ENCODE results near the gene PNPLA1.

The PNPLA1 gene

GRCh38 chr6:36269834-36270705 is at the start of gene PNPLA1:
TSS of gene PNPLA1 (plus strand) at chr6:36270060. CDS start at chr6:36270460, 400 bp downstream.
- no peaks in the 10 kb centered on the region for H4K20me1 ChIP-seq (ENCODE audit: insufficient read depth, low read length)
- TF ChIP-seq EZH2phosphoT487 (IDR thresholded peaks at IDR 0.05; ENCODE audit: low read depth) (no peak), CTCF (IDR thresholded peaks at IDR 0.05; ENCODE audit: low read depth, low read length) (no peak)
- H2AFZ ChIP-seq (ENCODE audit: low read depth, low read length): no peak within 1 kb of the TSS
- H3K4me3 ChIP-seq (ENCODE audit: low read length): no peak within 1 kb of the TSS
- no peak within 1 kb of the TSS for H3K4me2 ChIP-seq (ENCODE audit: low read length)
- H3K27ac ChIP-seq (ENCODE audit: low read length): no peak within 1 kb of the TSS
- H3K9me3 ChIP-seq (ENCODE audit: insufficient read depth, low read length): no peaks in the 10 kb centered on the region
- no peaks in the 10 kb centered on the region for H3K4me1 ChIP-seq (ENCODE audit: low read length)
- no peaks in the 10 kb centered on the region for H3K36me3 ChIP-seq (replicated peaks; ENCODE audit: low read depth, low read length)
- H3K9ac ChIP-seq (ENCODE audit: low read length): no peak within 1 kb of the TSS
- H3K79me2 ChIP-seq (ENCODE audit: low read length): no peaks in the 10 kb centered on the region
- H3K27me3 ChIP-seq (ENCODE audit: low read depth, low read length): peaks cover 36% of the 10 kb centered on the region

- Histone ChIP-seq H3K36me3 (replicated peaks; ENCODE audit: low read depth, low read length) (peaks cover 46% of the 10 kb centered on the region), H3K4me2 (ENCODE audit: low read length) (no peak overlapping the region), H3K79me2 (ENCODE audit: low read length) (no peaks in the 10 kb centered on the region), H3K4me3 (ENCODE audit: low read length) (no peak overlapping the region), H2AFZ (ENCODE audit: low read depth, low read length) (no peak overlapping the region), H4K20me1 (ENCODE audit: insufficient read depth, low read length) (no peaks in the 10 kb centered on the region), H3K27me3 (ENCODE audit: low read depth, low read length) (no peaks in the 10 kb centered on the region), H3K27ac (ENCODE audit: low read length) (no peak overlapping the region), H3K9me3 (ENCODE audit: insufficient read depth, low read length) (no peaks in the 10 kb centered on the region), H3K9ac (ENCODE audit: low read length) (no peak overlapping the region), H3K4me1 (ENCODE audit: low read length) (no peaks in the 10 kb centered on the region)
- TF ChIP-seq CTCF (IDR thresholded peaks at IDR 0.05; ENCODE audit: low read depth, low read length) (no peak), EZH2phosphoT487 (IDR thresholded peaks at IDR 0.05; ENCODE audit: low read depth) (no peak)
Measured at GRCh38 chr6:36220226-36220625, 49.6 kb upstream of the PNPLA1 start.

- no peak overlapping the region for H3K27ac ChIP-seq (ENCODE audit: low read length)
- no peaks in the 10 kb centered on the region for H3K27me3 ChIP-seq (ENCODE audit: low read depth, low read length)
- no peak overlapping the region for H3K4me3 ChIP-seq (ENCODE audit: low read length)
- no peak overlapping the region for H3K9ac ChIP-seq (ENCODE audit: low read length)
- H3K9me3 ChIP-seq (ENCODE audit: insufficient read depth, low read length): no peaks in the 10 kb centered on the region
- no peak for TF ChIP-seq CTCF (IDR thresholded peaks at IDR 0.05; ENCODE audit: low read depth, low read length)
- no peak for TF ChIP-seq EZH2phosphoT487 (IDR thresholded peaks at IDR 0.05; ENCODE audit: low read depth)
- no peak overlapping the region for H3K4me2 ChIP-seq (ENCODE audit: low read length)
- no peaks in the 10 kb centered on the region for H3K4me1 ChIP-seq (ENCODE audit: low read length)
- H2AFZ ChIP-seq (ENCODE audit: low read depth, low read length): no peak overlapping the region
- H3K79me2 ChIP-seq (ENCODE audit: low read length): no peaks in the 10 kb centered on the region
- H3K36me3 ChIP-seq (replicated peaks; ENCODE audit: low read depth, low read length): peaks cover 40% of the 10 kb centered on the region
- H4K20me1 ChIP-seq (ENCODE audit: insufficient read depth, low read length): no peaks in the 10 kb centered on the region
Measured at GRCh38 chr6:36221674-36222073, 48.2 kb upstream of the PNPLA1 start.

GRCh38 chr6:36222924-36223323 is 46.9 kb upstream of the PNPLA1 start:
- TF ChIP-seq CTCF (IDR thresholded peaks at IDR 0.05; ENCODE audit: low read depth, low read length) (no peak), EZH2phosphoT487 (IDR thresholded peaks at IDR 0.05; ENCODE audit: low read depth) (no peak)
- H3K27ac ChIP-seq (ENCODE audit: low read length): no peak overlapping the region
- no peaks in the 10 kb centered on the region for H3K4me1 ChIP-seq (ENCODE audit: low read length)
- H3K4me3 ChIP-seq (ENCODE audit: low read length): no peak overlapping the region
- H3K79me2 ChIP-seq (ENCODE audit: low read length): no peaks in the 10 kb centered on the region
- no peaks in the 10 kb centered on the region for H4K20me1 ChIP-seq (ENCODE audit: insufficient read depth, low read length)
- no peak overlapping the region for H2AFZ ChIP-seq (ENCODE audit: low read depth, low read length)
- no peak overlapping the region for H3K9ac ChIP-seq (ENCODE audit: low read length)
- no peak overlapping the region for H3K4me2 ChIP-seq (ENCODE audit: low read length)
- H3K27me3 ChIP-seq (ENCODE audit: low read depth, low read length): no peaks in the 10 kb centered on the region
- H3K9me3 ChIP-seq (ENCODE audit: insufficient read depth, low read length): no peaks in the 10 kb centered on the region
- H3K36me3 ChIP-seq (replicated peaks; ENCODE audit: low read depth, low read length): peaks cover 37% of the 10 kb centered on the region

Measured in OCI-LY3 (cell line).